Endothelial cell of umbilical vein (primary cell): ENCODE data around the gene MYO1G. TPM values are rescaled to one million over a fixed set of nuclear protein-coding genes. Genes with fewer than 3 reads are reported as not detected.
A peak's percentile ranks its signal among the peaks of the same experiment; 100 is the strongest.

ENCODE experiments used
- BruUV-seq: library from RNA; stranded (reverse); fragments of 400-500 nt; replicated peaks from 2 replicates; lab custom pipeline; 2021; lab: Mats Ljungman, UMichigan
- CTCF ChIA-PET: fragments of 300-600, 350-600 bp; sonication (Branson Sonifier 250); formaldehyde crosslinking; loops from one replicate; lab custom pipeline; 2021; ENCODE audit warnings: antibody characterized with exemption, inconsistent platforms; lab: Charles Lee
- POLR2A ChIA-PET: fragments of 300-600, 350-600 bp; sonication (Branson Sonifier 250); formaldehyde crosslinking; loops from one replicate; lab custom pipeline; 2021; ENCODE audit warnings: antibody characterized with exemption, inconsistent platforms; lab: Charles Lee
- DNase-seq: peaks from one replicate; pipeline ENCODE4 v3.0.0-alpha.2; 2011; ENCODE audit warnings: low read depth, low spot score
- FAIRE-seq: peaks from 2 replicates; lab custom pipeline; 2011; peaks lifted over from hg19 to GRCh38; lab: Jason Lieb, UNC
- H2AFZ ChIP-seq: 2 replicates; pipeline ENCODE4 v1.6.0; 2012; ENCODE audit warnings: low read depth, low read length, control low read depth, inconsistent platforms
- H3K27ac ChIP-seq: 2 replicates; pipeline ENCODE4 v1.5.1; 2011; ENCODE audit warnings: low read depth, mild to moderate bottlenecking, control low read depth, low read length, moderate library complexity; ENCODE audit not compliant: insufficient read depth
- H3K27me3 ChIP-seq, 2 experiments: 2 replicates each; pipeline versions ENCODE4 v1.6.0 to v1.6.1; 2011; ENCODE audit warnings: low read length in 2 of 2, mixed read lengths in 1 of 2; ENCODE audit not compliant: control insufficient read depth in 2 of 2, insufficient read depth in 2 of 2
- H3K36me3 ChIP-seq, 2 experiments: 2 replicates in 1 of 2; 3 replicates in 1 of 2; pipeline ENCODE4 v1.5.1; 2011; ENCODE audit warnings: low read length in 2 of 2, mild to moderate bottlenecking in 1 of 2, moderate library complexity in 1 of 2; ENCODE audit not compliant: control insufficient read depth in 2 of 2, insufficient read depth in 2 of 2; ENCODE audit errors: extremely low read depth in 1 of 2
- H3K4me1 ChIP-seq: 3 replicates; pipeline ENCODE4 v1.5.1; 2011; ENCODE audit warnings: mild to moderate bottlenecking, low read length; ENCODE audit not compliant: control insufficient read depth, insufficient read depth; ENCODE audit errors: extremely low read depth
- H3K4me2 ChIP-seq: 2 replicates; pipeline ENCODE4 v1.6.1; 2011; ENCODE audit warnings: low read length, control low read depth, mixed read lengths; ENCODE audit not compliant: insufficient read depth
- H3K4me3 ChIP-seq, 3 experiments: fragments of 200-600 bp in 1 of 3; sonication (generic), shearing (Covaris generic) in 1 of 3; replicated peaks in 1 of 3; 2 replicates each; pipeline ENCODE4 v1.5.1; 2011 to 2016; ENCODE audit warnings: control low read depth in 3 of 3, low read length in 3 of 3, mild to moderate bottlenecking in 2 of 3, inconsistent platforms in 1 of 3, low read depth in 1 of 3, moderate library complexity in 1 of 3; ENCODE audit not compliant: insufficient read depth in 1 of 3
- H3K79me2 ChIP-seq: 2 replicates; pipeline ENCODE4 v1.6.0; 2012; ENCODE audit warnings: low read length, inconsistent platforms; ENCODE audit not compliant: control insufficient read depth, insufficient read depth
- H3K9ac ChIP-seq: replicated peaks from 2 replicates; pipeline ENCODE3; 2011; ENCODE audit warnings: low read length, control low read depth; ENCODE audit not compliant: insufficient read depth; ENCODE audit errors: extremely low read depth
- H3K9me1 ChIP-seq: replicated peaks from 3 replicates; pipeline ENCODE4 v1.6.0; 2011; ENCODE audit warnings: mild to moderate bottlenecking, low read length; ENCODE audit not compliant: control insufficient read depth, insufficient read depth; ENCODE audit errors: extremely low read depth
- H3K9me3 ChIP-seq: replicated peaks from 2 replicates; pipeline ENCODE4 v1.5.1; 2012; ENCODE audit warnings: low read length, inconsistent platforms; ENCODE audit not compliant: control insufficient read depth, insufficient read depth
- H4K20me1 ChIP-seq: replicated peaks from 2 replicates; pipeline ENCODE3; 2011; ENCODE audit warnings: mild to moderate bottlenecking, low read length; ENCODE audit not compliant: control insufficient read depth, insufficient read depth; ENCODE audit errors: extremely low read depth
- CTCF ChIP-seq, 2 donors: IDR thresholded peaks; 1 replicate in 1 of 2; 2 replicates in 1 of 2; pipeline ENCODE4 v1.5.1; 2011; ENCODE audit warnings: low read length in 2 of 2, mild to moderate bottlenecking in 2 of 2, moderate library complexity in 2 of 2, control low read depth in 1 of 2, inconsistent platforms in 1 of 2, low read depth in 1 of 2; ENCODE audit not compliant: insufficient read depth in 1 of 2; ENCODE audit errors: extremely low read depth in 1 of 2
- EZH2 ChIP-seq: IDR thresholded peaks from 2 replicates; pipeline ENCODE4 v1.6.1; 2012; ENCODE audit warnings: borderline replicate concordance, low read depth, mild to moderate bottlenecking, moderate library complexity, low read length, inconsistent platforms; ENCODE audit not compliant: severe bottlenecking
- FOS ChIP-seq: IDR thresholded peaks from 2 replicates; pipeline ENCODE4 v1.6.1; 2011; ENCODE audit warnings: mild to moderate bottlenecking, low read length, moderate library complexity, borderline replicate concordance; ENCODE audit not compliant: insufficient read depth
- GATA2 ChIP-seq: IDR thresholded peaks from 2 replicates; pipeline ENCODE4 v1.7.0; 2011; ENCODE audit warnings: low read depth, mild to moderate bottlenecking, moderate library complexity, mixed read lengths, low read length; ENCODE audit not compliant: insufficient read length, insufficient read depth
- JUN ChIP-seq: IDR thresholded peaks from 2 replicates; pipeline ENCODE4 v1.6.1; 2011; ENCODE audit warnings: borderline replicate concordance, low read depth; ENCODE audit not compliant: insufficient read length, insufficient read depth
- MAX ChIP-seq: IDR thresholded peaks from 2 replicates; pipeline ENCODE4 v1.6.1; 2011; ENCODE audit not compliant: insufficient read depth, insufficient read length
- MYC ChIP-seq: IDR thresholded peaks from one replicate; pipeline ENCODE4 v1.6.1; 2011; ENCODE audit warnings: mild to moderate bottlenecking, low read depth, low read length
- POLR2A ChIP-seq: IDR thresholded peaks from 2 replicates; pipeline ENCODE4 v1.6.1; 2012; ENCODE audit warnings: low read depth, mild to moderate bottlenecking, control low read depth, low read length
- POLR2AphosphoS5 ChIP-seq: IDR thresholded peaks from 2 replicates; pipeline ENCODE4 v1.6.1; 2012; ENCODE audit warnings: low read depth, mild to moderate bottlenecking, control low read depth, low read length, moderate library complexity; ENCODE audit not compliant: insufficient read depth
- dilution Hi-C: fragments of 300-500 bp; cut with MboI; formaldehyde crosslinking; loops from one replicate; pipeline ENCODE4 v1.15.0; 2019; ENCODE audit warnings: low sequenced_read_pairs; ENCODE audit not compliant: extremely low pct_ligation_motif_present
- intact Hi-C: fragments of 100-400 bp; cut with micrococcal nuclease; formaldehyde crosslinking; loops from one replicate; pipeline ENCODE4 v1.10.0; 2022
- polyA plus RNA-seq, 4 experiments: library from polyadenylated mRNA; depleted of rRNA in 3 of 4; stranded (reverse) in 3 of 4; unstranded in 1 of 4; fragments of >200 nt; gene quantifications; 2 replicates each; pipeline versions ENCODE4 v1.2.1 to v1.2.3, GENCODE V29; 2011 to 2012; ENCODE audit warnings: missing spikeins in 1 of 4
- total RNA-seq: library from RNA; stranded (reverse); gene quantifications from 2 replicates; pipeline ENCODE4 v1.2.3, GENCODE V29; 2021

MYO1G gene
- total and polyA plus RNA-seq, 2 donors (not counting 3 experiments of a cell fraction or from before 2014, with no cell fraction given), result 0.11 TPM; not detected in 1

GRCh38 chr7:44962483-44963251, 16.1 kb downstream of the MYO1G start:
- peak overlapping the region in 2 of 3 experiments; percentile 27 to 31 for H3K4me3 ChIP-seq
- ChIA-PET CTCF (interaction anchor here (1.0 to 6.3 kb wide), 4 partner anchors 11 to 174 kb away, joined by 3 to 55 read pairs (median 22); no protein-coding TSS in a partner anchor), POLR2A (no interaction called here)
- H3K9me3 ChIP-seq, result no peaks in the 10 kb centered on the region
- peaks cover 3% of the 10 kb centered on the region for H3K4me1 ChIP-seq
- H3K27me3 ChIP-seq, result peaks cover 2 to 4% of the 10 kb centered on the region in 2 experiments
- peak overlapping the region; percentile 45 for H3K4me2 ChIP-seq
- no peaks in the 10 kb centered on the region for H3K79me2 ChIP-seq
- DNase-seq, result peak; percentile 27
- peak overlapping the region; percentile 99 for H2AFZ ChIP-seq
- TF ChIP-seq POLR2AphosphoS5 (no peak), CTCF (IDR thresholded peaks at IDR 0.05; ENCODE audit: extremely low read depth in 1 of 2, insufficient read depth in 1 of 2, low read depth in 1 of 2, low read length in 2 of 2) (no peak), FOS (no peak), POLR2A (no peak), GATA2 (no peak), MAX (peak; percentile 47), EZH2 (peak; percentile 83), MYC (no peak), JUN (no peak)
- H3K36me3 ChIP-seq, result no peaks in the 10 kb centered on the region
- BruUV-seq, result no TSS peak
- H4K20me1 ChIP-seq, result no peaks in the 10 kb centered on the region
- no peak overlapping the region for H3K27ac ChIP-seq
- peak; percentile 28 for FAIRE-seq
- no peaks in the 10 kb centered on the region for H3K9me1 ChIP-seq
- dilution Hi-C loops, result no loop called here
- no peak overlapping the region for H3K9ac ChIP-seq
- intact Hi-C loops, result no loop called here
